Small intestine (tissue), 7 donors: ENCODE data around the gene CKB. TPM values are rescaled to one million over a fixed set of nuclear protein-coding genes. Genes with fewer than 3 reads are reported as not detected.

ENCODE experiments used
- DNase-seq, 2 donors: peaks; one replicate each; pipeline versions ENCODE4 v3.0.0 to v3.0.0-alpha.2; 2013
- FAIRE-seq: peaks from 2 replicates; lab custom pipeline; 2012; peaks lifted over from hg19 to GRCh38; lab: Jason Lieb, UNC
- H3K27ac ChIP-seq, 3 donors: one replicate each; pipeline ENCODE4 v1.5.1; 2013; ENCODE audit warnings: low read length in 2 of 3, mild to moderate bottlenecking in 2 of 3, control low read depth in 1 of 3, inconsistent platforms in 1 of 3, low read depth in 1 of 3, moderate library complexity in 1 of 3
- H3K27me3 ChIP-seq, 3 donors: one replicate each; pipeline ENCODE4 v1.6.1; 2013; ENCODE audit warnings: low read length in 3 of 3, inconsistent platforms in 1 of 3; ENCODE audit not compliant: control insufficient read depth in 3 of 3, insufficient read depth in 3 of 3
- H3K36me3 ChIP-seq, 3 donors: one replicate each; pipeline ENCODE4 v1.6.1; 2013; ENCODE audit warnings: low read length in 3 of 3, inconsistent platforms in 1 of 3, low read depth in 1 of 3, mild to moderate bottlenecking in 1 of 3, moderate library complexity in 1 of 3; ENCODE audit not compliant: control insufficient read depth in 3 of 3, insufficient read depth in 2 of 3
- H3K4me1 ChIP-seq, 3 donors: one replicate each; pipeline ENCODE4 v1.6.1; 2013; ENCODE audit warnings: low read length in 2 of 3, inconsistent platforms in 1 of 3, low read depth in 1 of 3, mild to moderate bottlenecking in 1 of 3, moderate library complexity in 1 of 3; ENCODE audit not compliant: control insufficient read depth in 3 of 3, insufficient read depth in 2 of 3
- H3K4me3 ChIP-seq, 3 donors: one replicate each; pipeline ENCODE4 v1.5.1; 2013; ENCODE audit warnings: low read length in 3 of 3, control low read depth in 1 of 3, inconsistent platforms in 1 of 3, low read depth in 1 of 3, mild to moderate bottlenecking in 1 of 3, moderate library complexity in 1 of 3
- H3K9me3 ChIP-seq, 2 donors: one replicate each; pipeline ENCODE4 v1.6.1; 2013; ENCODE audit warnings: low read depth in 1 of 2, low read length in 1 of 2; ENCODE audit not compliant: control insufficient read depth in 2 of 2, insufficient read depth in 1 of 2
- WGBS, 3 donors: extraction: QIAGEN DNeasy Blood & Tissue Kit; methylation state at CpG; one replicate each; pipeline ENCODE4 v1.1.7; 2013; 5-methylcytosine and 5-hydroxymethylcytosine counted together
- polyA plus RNA-seq, 4 donors: library from polyadenylated mRNA; stranded (reverse) in 3 of 4; unstranded in 1 of 4; fragments of 200-250 nt in 3 of 4; fragments of 120-200 nt in 1 of 4; gene quantifications; one replicate each; pipeline versions ENCODE4 v1.2.1 to v1.2.3, GENCODE V29; 2013
- donor health status: healthy with polysubstance abuse.
- donor health status: control.
- donor health status: control.
- donor health status: Bipolar disorder and iron deficiency.
- donor health status: healthy.

The CKB gene
- polyA plus RNA-seq, 4 donors, result 36.7 to 315 (median 72.7) TPM

DNA sequence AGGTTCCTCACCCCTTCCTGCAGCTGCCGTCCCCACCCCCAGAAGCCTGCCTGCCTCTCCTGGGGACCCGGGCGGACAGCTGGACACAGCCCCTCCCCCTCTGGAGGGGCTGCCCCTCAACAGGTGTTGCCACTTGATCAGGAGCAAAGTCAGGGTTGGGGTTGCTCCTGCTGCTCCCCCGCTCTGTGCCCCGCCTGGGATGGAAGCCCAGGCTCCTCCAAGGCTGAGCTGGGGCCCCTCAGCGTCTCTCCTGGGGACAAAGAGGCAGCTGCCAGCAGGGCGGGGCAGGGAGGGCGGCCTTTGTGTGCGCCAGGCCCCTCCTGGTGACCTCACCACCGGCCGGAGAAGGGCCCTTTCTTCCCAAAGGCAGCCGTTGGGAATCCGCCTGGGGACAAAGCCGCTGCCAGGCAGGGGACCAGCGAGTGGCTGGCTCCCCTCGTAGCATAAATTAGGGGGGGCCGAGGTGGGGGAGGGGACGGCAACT, 20.0 kb upstream of the CKB start:
- DNase-seq (peak in 1 of 2 donors; percentile 83), FAIRE-seq (no peak)
- peak overlapping the region in 1 of 3 donors; percentile 60 for H3K27ac ChIP-seq
- no peaks in the 10 kb centered on the region for H3K27me3 ChIP-seq
- peaks cover 0 to 58% (median 3%) of the 10 kb centered on the region in 3 donors for H3K4me1 ChIP-seq
- peaks cover 0 to 3% (median 0%) of the 10 kb centered on the region in 3 donors for H3K36me3 ChIP-seq
- WGBS, 3 donors, result 8 to 23% (median 16%) methylated on average over 18 of the region's 18 CpGs
- H3K4me3 ChIP-seq, result peak overlapping the region in 1 of 3 donors; percentile 25
- no peaks in the 10 kb centered on the region for H3K9me3 ChIP-seq

DNA sequence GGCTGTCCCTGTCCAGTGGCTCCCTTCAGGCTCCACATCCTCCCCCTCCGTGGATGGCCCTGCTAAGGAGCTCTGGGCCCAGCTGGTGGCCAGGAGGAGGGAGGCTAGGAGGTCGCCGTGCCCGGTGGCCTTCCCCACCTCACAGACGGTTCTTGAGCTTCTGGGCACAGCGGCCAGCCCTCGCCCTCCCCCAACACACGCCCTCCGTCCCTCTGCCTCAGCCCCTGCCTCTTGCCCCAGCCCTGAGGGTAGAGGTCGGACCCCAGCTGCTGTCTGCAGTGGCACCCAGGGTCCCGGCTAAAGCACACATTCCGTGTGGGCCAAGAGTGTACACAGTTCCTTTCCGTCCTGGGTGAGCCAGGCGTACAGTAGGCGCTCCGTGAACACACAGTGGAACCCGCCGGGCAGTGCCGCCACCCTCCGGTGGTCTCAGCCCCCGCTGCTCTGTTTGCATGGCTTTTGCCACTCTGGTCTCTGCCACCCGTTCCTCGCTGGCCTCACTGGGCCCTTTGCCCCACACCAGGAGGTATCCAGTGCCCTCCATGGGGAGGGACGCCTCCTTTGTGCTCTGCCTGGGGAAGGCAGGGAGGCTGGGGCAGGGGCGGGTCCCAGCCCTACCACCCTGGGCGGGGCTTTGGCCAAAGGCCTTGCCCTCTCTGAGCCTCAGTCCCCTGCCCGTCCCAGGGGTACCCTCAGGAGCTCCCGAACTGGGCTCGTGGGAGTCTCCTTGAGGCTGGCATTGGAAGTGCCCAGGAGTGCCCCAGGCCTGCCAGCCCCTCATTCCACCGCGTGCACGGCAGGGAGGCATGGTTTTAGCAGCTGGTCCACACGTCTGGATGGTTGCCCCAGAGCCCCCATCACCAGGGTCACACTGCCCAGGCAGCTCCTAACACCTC, 19.3 kb upstream of the CKB start:
- Histone ChIP-seq H3K27me3 (no peaks in the 10 kb centered on the region), H3K4me1 (peaks cover 0 to 58% (median 3%) of the 10 kb centered on the region in 3 donors), H3K36me3 (peaks cover 0 to 10% (median 0%) of the 10 kb centered on the region in 3 donors), H3K4me3 (peak overlapping the region in 1 of 3 donors; percentile 25), H3K9me3 (no peaks in the 10 kb centered on the region), H3K27ac (peak overlapping the region in 1 of 3 donors; percentile 60)
- WGBS, 3 donors, result 51 to 64% (median 62%) methylated on average over 31 to 33 of the region's 33 CpGs
- DNase-seq (no peak), FAIRE-seq (no peak)

- peak overlapping the region in 1 of 3 donors; percentile 60 for H3K27ac ChIP-seq
- DNase-seq (no peak), FAIRE-seq (no peak)
- H3K27me3 ChIP-seq, result no peaks in the 10 kb centered on the region
- H3K36me3 ChIP-seq, result peaks cover 0 to 18% (median 0%) of the 10 kb centered on the region in 3 donors
- peaks cover 0 to 51% (median 3%) of the 10 kb centered on the region in 3 donors for H3K4me1 ChIP-seq
- H3K9me3 ChIP-seq, result no peaks in the 10 kb centered on the region
- 36 to 61% (median 55%) methylated on average over 17 of the region's 17 CpGs for WGBS, 3 donors
- no peak overlapping the region for H3K4me3 ChIP-seq
Observed at GRCh38 chr14:103540821-103541708, 18.4 kb upstream of the CKB start.

DNA sequence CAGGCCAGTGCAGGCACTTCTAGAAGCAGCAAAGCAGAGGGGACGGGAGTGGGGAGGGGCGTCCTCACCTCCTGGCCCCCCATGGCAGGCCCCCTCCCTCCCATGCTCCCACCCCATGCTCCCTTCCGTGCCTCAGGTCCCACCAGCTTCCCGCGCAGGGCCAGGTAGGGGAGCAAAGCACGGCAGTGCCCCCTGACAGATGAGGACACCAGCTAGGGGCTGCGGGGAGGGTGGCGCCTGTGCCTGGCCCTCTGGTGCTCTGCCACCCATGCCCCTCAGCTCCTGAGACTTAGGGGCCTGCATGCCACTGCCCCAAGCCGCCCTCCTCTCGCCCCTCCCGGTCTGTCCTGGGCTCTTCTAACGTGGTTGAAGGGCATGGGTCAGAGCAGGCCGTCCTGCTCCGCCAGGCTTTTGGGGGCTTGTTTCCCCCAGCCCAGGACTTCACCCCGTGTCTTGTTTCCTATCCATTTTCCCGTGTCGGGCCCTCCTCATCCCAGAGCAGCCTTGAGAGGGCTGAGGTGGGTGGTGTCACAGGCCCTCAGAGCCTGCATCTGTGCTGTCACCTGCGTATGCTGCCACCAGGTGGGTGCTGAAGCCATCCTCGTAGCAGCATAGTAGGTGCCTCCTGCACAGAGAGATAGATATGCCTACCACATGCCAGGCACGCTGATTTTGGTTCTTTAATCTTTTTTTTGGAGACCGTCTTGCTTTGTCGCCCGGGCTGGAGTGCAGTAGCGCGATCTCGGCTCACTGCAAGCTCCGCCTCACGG, 16.6 kb upstream of the CKB start:
- Histone ChIP-seq H3K27ac (no peak overlapping the region), H3K4me3 (no peak overlapping the region), H3K27me3 (no peaks in the 10 kb centered on the region)

GRCh38 chr14:103538291-103539055, 15.8 kb upstream of the CKB start:
- Histone ChIP-seq H3K4me3 (no peak overlapping the region), H3K36me3 (peaks cover 0 to 44% (median 0%) of the 10 kb centered on the region in 3 donors), H3K27ac (no peak overlapping the region), H3K4me1 (peaks cover 0 to 41% (median 3%) of the 10 kb centered on the region in 3 donors), H3K27me3 (no peaks in the 10 kb centered on the region), H3K9me3 (no peaks in the 10 kb centered on the region)
- WGBS, 3 donors, result 21 to 49% (median 32%) methylated on average over 25 to 30 of the region's 30 CpGs
- no peak for DNase-seq
- FAIRE-seq, result no peak

More for the DNA sequence above, 16.6 kb upstream of the CKB start:
- no peaks in the 10 kb centered on the region for H3K9me3 ChIP-seq
- 42 to 68% (median 49%) methylated on average over 26 to 28 of the region's 28 CpGs for WGBS, 3 donors
- peaks cover 0 to 36% (median 0%) of the 10 kb centered on the region in 3 donors for H3K36me3 ChIP-seq
- peaks cover 0 to 43% (median 3%) of the 10 kb centered on the region in 3 donors for H3K4me1 ChIP-seq
- DNase-seq (no peak), FAIRE-seq (no peak)

GRCh38 chr14:103537175-103537990, 14.8 kb upstream of the CKB start:
- H3K9me3 ChIP-seq, result no peaks in the 10 kb centered on the region
- no peak overlapping the region for H3K4me3 ChIP-seq
- H3K27ac ChIP-seq, result no peak overlapping the region
- H3K36me3 ChIP-seq, result peaks cover 0 to 54% (median 0%) of the 10 kb centered on the region in 3 donors
- DNase-seq (no peak), FAIRE-seq (no peak)
- H3K4me1 ChIP-seq, result peaks cover 0 to 41% (median 0%) of the 10 kb centered on the region in 3 donors
- WGBS, 3 donors, result 71 to 77% (median 71%) methylated on average over 15 to 18 of the region's 18 CpGs
- H3K27me3 ChIP-seq, result no peaks in the 10 kb centered on the region

GRCh38 chr14:103536693-103537092, 14.1 kb upstream of the CKB start:
- H3K9me3 ChIP-seq, result no peaks in the 10 kb centered on the region
- peaks cover 0 to 40% (median 0%) of the 10 kb centered on the region in 3 donors for H3K4me1 ChIP-seq

More at GRCh38 chr14:103536693-103537092, 14.1 kb upstream of the CKB start:
- WGBS, 3 donors, result 78 to 83% (median 79%) methylated on average over 9 of the region's 9 CpGs
- H3K4me3 ChIP-seq, result no peak overlapping the region
- H3K27me3 ChIP-seq, result no peaks in the 10 kb centered on the region
- FAIRE-seq, result no peak
- no peak for DNase-seq
- peaks cover 0 to 60% (median 0%) of the 10 kb centered on the region in 3 donors for H3K36me3 ChIP-seq
- H3K27ac ChIP-seq, result no peak overlapping the region
